ENCODE measurements around the gene VENTX.

Gene VENTX

DNA sequence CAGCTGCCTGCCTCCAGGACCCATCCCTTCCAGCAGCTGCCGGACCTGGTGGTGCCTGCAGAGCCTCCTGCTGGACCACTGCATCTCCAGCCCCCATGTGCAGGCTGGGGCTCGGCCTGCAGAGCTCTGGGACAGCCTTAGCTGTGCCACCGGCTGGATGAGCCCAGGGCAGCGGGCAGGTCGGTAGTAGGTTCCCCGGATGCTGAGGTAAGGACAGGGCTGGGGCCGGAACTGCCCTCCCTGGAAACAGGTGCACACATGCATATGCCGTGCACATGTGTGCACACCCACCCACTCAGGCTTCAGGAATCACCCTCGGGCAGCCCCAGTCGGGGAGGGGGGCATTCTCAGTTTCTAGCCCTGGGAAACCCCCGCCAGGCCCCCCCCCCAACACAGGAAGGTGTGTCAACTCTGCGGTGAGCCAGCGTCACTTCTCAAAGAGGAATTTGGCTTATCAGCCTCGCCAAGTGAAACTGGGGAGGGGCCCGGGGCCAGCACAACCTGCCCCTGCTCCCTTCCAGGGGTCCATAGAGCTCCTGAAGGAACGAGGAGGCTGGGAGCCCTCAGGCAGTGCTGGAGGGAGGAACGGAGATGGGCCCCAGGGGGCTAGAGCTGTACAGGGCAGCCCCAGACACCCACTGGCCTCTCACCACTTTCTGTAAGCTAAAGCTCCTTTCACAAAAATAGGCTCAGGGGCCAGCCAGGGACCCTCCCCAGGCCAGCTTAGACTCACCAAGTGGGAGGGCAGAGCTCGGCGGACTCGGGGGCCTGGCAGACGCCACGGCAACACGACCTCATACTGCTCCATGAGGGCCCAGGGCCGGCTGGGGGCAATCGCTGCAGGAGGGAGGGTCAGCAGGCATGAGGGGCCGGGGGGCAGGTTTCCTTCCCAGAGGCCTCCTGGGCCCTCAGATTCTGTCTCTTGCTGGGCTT lies 37.4 kb downstream of the VENTX start:
- DNase-seq = peak; percentile 69

- DNase-seq = no peak
Observed at GRCh38 chr10:133275684-133276092, 38.0 kb downstream of the VENTX start.

DNA sequence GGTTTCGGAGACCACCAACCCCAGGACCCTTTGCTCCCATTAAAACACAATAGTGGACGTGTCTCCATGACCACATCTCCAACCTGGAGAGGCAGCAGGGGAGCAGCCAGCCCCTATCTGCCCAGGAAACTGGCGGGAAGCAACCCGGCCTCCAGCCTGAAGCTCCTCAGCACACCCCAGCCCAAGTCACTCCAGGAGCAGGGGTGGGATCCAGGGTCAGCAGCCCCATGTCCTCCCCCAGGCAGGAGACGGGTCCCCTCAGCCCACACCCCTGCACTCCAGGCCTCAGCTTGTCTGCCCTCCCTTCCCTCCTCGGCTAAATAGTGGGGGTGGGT lies 38.4 kb downstream of the VENTX start:
- no peak for DNase-seq

GRCh38 chr10:133276435-133277201 lies 39.0 kb downstream of the VENTX start, which contains the start of gene ADAM8:
Gene ADAM8, minus strand, starts transcription at chr10:133276868. Its CDS starts 51 bp downstream, at chr10:133276817.
- DNase-seq = peak; percentile 48

- DNase-seq = no peak
Observed at GRCh38 chr10:133277277-133277992, 39.8 kb downstream of the VENTX start.

GRCh38 chr10:133277993-133278576 lies 40.4 kb downstream of the VENTX start:
- DNase-seq = no peak

- no peak for DNase-seq
Observed at GRCh38 chr10:133278577-133279265, 41.1 kb downstream of the VENTX start.

- DNase-seq = no peak
Observed at GRCh38 chr10:133279326-133280226, 41.9 kb downstream of the VENTX start.

- DNase-seq = no peak
Observed at GRCh38 chr10:133280391-133281059, 42.9 kb downstream of the VENTX start.

DNA sequence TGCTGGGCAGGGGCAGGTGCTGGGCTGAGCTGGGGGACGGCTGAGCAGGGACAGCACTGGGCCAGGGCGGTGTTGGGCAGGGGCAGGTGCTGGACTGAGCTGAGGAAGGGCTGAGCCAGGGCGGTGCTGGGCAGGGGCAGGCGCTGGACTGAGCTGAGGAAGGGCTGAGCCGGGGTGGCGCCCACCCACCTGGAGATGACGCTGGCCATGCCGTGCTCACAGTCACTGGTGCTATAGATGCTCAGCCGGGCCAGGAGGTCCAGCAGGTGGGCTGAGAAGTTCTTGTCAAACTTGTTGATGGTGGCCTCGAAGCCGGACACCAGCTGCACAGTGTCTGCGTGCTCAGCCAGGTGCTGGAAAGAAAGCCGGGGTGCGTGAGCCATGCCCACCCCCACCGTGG lies 43.4 kb downstream of the VENTX start:
- DNase-seq = no peak

DNA sequence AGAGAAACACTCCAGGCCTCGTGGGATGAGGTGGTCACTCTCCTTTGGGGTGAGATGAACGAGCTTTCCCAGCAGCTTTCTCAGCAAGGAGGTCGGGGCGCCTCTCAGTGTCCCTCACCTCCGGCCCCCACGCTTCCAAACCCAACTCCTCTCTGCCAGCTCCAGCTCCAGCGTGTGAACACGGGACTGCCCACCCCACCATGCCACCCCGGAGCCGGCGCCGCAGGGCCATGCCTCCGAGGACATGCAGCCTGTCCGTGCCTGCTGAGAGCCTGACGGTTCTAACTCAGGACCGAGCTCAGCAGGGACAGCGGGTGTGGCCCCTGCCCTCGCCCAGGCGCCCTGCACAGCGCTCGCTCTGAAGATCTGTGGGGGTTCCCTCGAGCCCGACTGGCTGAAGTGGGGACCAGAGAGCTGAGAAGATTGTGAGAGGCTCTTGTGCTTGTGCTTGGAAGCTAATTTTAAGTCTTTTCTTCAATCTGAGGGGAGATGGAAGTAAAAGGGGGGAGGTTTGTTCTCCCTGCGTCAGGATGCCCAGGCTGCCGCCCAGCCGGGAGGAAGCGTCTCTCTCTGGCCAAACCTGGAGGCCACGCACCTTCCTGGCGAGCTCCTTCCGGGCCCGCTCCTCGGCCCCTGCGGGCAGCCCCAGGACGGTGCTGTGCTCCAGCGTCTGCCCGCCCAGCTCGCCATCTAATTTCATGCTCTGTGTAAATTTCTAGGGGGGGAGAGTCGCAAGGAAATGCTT lies 44.1 kb downstream of the VENTX start:
- no peak for DNase-seq

DNA sequence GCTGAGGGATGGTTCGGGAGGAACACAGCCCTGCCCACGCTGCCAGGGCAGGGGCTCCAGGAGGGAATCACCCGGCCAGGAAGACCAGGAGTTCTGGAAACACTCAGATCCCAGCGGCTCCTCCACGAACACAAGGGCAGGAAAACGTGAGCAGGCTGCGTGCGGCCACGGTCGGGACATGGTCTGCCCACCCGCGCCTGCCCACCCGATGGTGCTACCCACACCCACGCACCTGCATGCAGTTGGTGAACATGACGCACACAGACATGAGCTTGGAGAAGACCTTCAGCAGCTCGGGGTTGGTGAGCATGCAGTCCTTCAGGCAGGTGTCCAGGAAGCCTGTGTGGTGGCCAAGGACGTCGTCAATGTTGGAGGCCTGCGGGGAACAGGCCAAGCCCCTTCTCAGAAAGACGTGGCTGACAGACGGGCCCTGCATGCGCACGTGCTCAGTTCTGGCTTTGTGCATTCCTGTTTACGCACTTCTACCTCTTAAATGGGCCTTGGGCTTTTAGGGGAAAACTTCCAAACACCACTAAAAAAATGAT lies 45.3 kb downstream of the VENTX start:
- DNase-seq = no peak

- no peak for DNase-seq
Observed at GRCh38 chr10:133283931-133284330, 46.3 kb downstream of the VENTX start.

GRCh38 chr10:133285217-133285616 lies 47.6 kb downstream of the VENTX start:
- no peak for DNase-seq

GRCh38 chr10:133286366-133286765 lies 48.7 kb downstream of the VENTX start:
- DNase-seq = no peak

DNA sequence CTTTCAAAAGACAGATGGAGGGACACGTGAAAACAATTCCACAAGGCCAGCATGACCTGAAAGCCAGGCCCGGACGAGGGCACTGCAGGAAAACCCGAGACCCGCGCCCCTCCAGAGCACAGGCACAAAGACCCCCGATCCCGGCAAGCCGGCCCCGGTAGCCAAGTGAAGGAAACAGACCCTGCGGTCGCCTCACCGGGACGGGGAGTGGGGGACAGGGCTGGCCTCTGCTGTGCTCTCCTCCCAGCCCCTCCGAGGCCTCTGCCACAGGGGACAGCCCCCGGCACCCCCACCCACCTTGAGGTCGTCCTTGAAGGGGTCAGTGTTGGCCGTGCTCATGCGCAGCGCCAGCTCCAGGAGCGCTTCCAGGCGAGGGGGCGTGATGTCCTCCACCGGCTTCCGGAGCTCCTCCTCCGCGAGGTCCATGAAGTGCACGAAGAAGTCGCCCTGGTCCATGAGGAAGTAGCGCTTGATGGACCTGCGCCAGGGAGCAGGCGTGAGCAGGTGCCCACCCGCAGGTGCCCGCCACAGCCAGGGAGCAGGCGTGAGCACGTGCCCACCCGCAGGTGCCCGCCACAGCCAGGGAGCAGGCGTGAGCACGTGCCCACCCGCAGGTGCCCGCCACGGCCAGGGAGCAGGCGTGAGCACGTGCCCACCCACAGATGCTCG lies 50.3 kb downstream of the VENTX start:
- DNase-seq = no peak

- no peak for DNase-seq
Observed at GRCh38 chr10:133289761-133290160, 52.1 kb downstream of the VENTX start.
